Measurements from ENCODE around the gene PSG5. TPM values are rescaled to one million over a fixed set of nuclear protein-coding genes. Genes with fewer than 3 reads are reported as not detected.
A peak's percentile ranks its signal among the peaks of the same experiment; 100 is the strongest.
"Not testable (repeated sequence)": the region's sequence is repeated elsewhere in the genome, so short reads cannot be mapped to it uniquely, and the experiment has no call there.

PSG5 gene
- 9.4 TPM for polyA plus RNA-seq (2013, experiment 1 of 2; ENCODE audit: insufficient read length)
- polyA plus RNA-seq (2013, experiment 2 of 2; ENCODE audit: insufficient read length) = 9.4 TPM

DNA sequence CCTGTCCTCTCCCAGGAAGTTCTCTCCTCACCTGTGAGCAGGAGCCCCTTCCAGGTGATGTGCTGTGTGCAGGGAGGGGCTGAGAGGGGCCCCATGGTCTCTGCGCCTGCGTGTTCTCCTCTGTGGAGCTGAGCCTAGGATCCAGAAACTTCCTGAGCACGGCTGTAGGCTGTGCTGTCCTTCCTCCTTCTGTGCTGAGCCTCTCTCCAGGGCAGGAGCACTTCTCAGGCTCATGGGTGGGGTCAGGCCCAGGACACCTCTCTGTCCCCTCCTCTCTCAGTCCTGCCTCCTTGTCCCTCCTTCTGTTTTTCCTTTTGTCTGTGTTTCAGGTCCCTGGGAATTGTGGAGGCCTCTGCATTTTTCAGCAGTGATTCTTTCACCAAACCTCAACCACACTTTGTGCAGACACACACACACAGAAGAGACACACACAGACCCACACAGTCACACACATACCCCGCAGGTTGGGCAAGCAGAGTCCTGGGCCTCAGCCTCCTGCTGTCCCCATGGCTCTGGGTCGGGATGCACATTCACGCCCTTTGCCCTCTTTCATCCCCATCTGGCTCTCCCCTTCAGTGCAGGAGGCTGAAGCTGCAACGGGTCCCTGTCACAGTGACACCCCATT lies at the start of gene PSG5:
PSG5 (minus strand) TSS at position 226 of the 625 bp plus-strand sequence; CDS start at position 95, 131 bp downstream.
- peak; percentile 35 for DNase-seq

DNA sequence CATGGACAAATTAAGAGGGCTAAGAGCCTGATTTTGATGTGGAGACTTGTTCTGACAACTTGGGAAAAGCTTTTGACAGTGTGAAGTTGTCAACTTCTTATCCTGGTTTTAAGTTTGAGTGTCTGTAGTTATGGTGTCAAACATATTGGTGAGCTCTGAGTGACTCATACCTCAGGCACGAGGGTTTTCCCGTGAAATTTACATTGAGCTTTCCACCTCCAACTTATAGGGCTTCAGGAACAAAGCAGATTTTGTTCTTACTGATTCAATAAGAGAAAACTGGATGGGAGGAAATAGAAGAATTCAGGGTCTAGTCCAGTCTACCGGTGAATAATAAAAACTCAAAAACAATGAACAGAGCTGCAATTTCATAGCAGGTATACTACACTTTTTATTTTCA lies 49.4 kb upstream of the PSG5 start:
- not testable (repeated sequence) for DNase-seq

DNA sequence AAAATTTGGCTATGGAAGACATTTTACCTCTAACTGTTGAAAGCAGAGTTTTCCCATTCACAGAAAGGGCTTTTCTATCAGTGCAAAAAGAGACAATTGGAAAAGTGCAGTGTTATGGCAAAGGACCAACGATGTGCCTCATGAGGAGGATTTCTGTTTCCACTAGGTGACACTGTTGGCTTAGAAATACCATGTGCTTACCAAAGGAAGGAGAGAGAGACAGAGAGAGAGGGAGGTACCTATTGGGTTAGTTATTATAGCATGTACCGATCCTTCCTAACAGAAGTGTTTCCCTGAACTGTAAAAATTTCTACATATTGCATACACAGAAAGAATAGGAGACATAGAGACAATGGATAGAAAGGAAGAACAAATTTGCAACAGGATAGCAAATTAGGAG lies 43.0 kb upstream of the PSG5 start:
- no peak for DNase-seq

DNA sequence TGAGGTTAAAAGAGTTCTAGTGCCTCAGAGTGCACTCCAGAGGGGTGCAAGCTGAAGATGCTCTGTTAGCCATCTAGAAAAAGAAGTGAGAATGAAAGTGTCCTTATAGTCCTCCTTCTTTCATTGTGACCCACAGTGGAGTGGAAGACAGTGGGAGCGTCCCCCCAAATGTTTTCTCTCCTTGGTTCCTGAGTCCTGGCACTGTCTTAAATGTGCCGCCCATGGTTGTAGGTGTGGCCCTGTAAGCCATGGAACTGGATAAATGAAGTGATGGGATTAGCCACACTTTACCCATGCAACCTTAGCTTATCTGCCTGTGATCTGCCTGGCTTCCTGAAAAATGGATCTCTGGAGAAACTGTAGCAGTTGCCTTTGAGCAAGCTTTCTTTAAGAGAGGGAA lies 42.4 kb upstream of the PSG5 start:
- DNase-seq = not testable (repeated sequence)

DNA sequence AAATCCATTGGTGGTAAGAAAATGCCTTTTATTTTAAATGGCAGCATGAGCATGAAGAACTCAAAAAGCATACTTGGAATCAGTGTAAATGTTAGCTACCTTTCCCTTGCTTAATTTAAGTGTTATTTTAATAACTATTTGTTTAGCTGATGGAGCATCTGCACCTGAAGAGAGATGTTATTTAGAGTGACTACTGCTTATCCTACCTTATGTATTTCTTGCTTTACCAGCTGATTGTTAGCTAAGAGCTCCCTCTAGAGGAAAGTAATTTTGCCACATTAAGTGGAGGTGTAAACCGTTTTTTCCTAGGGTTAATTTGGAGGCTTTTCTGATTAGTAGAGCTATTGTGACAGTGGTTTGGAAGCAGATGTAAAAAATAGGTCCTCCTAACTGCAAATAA lies 40.6 kb upstream of the PSG5 start:
- DNase-seq = not testable (repeated sequence)

DNA sequence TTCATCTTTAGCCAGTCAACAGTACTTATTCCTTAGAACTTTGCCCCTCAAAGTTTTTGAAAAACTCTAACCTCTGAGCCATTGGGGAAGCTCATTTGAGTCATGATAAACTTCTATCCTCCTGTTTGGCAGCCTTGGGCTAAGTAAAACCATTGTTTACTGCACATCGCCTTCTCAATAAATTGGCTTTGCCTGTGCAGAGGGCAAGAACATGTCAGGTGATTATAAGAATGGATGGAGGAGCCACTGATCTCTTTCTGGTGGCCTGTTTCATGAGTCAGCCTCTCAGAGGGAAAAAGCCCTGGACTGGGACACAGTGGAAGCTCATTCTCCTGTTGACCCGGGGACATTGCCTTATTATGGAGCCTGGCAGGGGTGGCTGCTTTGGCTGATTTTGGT lies 38.5 kb upstream of the PSG5 start:
- DNase-seq = no peak

DNA sequence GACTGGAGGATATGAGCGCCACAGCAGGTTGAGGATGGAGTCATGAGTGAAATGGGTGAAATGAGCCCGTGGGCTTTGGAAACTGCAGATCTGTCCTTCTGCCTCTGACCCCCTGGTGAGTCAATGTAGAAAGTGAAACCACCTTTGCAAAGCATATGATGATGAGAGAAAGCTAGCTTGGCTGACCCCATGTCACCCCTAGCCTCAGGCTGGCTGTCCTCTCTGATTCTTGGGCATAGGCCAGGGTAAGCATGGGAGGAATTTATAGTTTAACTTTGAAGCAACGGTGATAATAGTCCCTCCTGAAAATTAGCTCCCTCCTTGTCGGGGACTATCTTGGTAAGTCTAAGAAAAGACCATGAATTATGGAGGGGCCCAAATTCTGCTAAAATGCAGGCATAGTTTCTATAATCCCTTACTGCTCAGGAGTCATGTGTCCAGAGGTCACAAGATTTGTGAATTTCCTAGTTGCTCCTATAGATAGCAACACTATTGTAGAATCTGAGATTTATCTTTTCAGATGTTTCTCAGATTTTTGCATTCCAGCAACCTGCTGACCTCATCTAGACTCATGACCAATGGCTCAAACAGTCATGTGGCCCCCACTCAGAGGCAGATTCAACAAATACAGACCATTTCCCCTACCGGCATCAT lies 38.0 kb upstream of the PSG5 start:
- DNase-seq = not testable (repeated sequence)

DNA sequence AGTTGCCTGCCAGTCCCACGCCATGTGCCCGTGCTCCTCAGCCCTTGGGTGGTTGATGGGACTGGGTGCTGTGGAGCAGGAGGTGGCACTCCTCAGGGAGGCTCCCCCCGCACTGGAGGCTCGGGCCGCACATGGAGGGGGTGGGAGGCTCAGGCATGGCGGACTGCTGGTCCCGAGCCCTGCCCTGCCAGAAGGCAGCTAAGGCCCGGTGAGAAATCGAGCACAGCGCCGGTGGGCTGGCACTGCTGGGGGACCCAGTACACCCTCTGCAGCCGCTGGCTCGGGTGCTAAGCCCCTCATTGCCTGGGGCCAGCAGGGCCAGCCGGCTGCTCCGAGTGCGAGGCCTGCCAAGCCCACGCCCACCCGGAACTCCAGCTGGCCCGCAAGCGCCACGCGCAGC lies 35.6 kb upstream of the PSG5 start:
- not testable (repeated sequence) for DNase-seq

DNA sequence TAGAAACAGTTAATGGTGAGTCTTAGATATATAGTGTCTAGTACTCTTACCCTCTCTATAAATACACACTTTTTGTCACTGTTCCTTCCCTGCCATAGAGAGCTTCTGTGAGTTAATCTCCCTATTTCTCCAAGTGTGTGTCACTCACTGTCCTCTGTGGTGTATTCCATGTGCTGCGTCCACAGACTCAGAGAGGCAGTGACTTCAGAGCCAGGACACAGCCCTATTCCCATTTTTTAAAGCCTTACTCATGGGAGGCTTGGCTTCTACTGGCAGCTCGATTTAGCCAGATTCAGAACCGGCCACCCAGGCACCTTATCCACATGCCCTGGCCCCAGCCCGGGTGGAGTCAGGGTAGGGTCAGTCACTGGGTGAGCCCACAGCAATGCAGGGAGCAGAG lies 32.8 kb upstream of the PSG5 start:
- not testable (repeated sequence) for DNase-seq

DNA sequence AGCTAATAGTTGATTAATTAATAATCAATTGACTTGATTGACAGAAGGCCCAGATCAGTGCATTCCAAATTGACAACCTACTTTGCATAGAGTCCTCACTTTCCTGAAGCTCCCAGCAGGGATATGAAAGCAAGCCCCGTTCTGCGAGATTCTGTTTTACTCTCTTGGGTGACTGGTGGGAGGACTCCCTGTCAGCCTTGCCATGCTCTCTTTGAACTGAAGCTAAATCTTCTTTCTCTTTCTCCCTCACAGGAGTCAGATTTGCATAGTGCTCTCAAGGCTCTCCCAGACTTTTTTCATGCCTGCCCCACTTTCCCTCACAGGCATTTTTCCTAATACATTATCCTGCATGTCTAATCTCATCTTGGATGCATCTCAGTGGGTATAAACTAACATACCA lies 29.5 kb upstream of the PSG5 start:
- DNase-seq = not testable (repeated sequence)

DNA sequence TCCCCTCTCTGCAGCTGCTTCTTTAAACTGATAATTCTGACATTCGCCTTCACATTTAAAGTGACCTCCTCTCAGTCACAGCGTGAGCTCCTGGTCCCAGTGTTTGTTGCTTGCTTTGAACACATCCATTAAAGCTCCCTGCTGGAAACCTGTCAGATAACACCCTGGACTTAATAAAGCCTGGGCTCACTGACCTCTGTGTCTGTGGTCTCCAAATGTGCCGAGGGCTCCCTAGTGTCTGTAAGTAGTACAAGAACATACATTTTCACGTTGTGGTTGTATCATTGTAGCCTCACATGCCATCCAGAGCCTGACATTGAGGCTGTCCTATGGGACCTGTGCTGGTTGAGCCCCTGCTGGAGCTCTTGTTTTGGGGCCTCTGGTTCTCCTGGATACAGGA lies 21.7 kb upstream of the PSG5 start:
- DNase-seq = no peak

DNA sequence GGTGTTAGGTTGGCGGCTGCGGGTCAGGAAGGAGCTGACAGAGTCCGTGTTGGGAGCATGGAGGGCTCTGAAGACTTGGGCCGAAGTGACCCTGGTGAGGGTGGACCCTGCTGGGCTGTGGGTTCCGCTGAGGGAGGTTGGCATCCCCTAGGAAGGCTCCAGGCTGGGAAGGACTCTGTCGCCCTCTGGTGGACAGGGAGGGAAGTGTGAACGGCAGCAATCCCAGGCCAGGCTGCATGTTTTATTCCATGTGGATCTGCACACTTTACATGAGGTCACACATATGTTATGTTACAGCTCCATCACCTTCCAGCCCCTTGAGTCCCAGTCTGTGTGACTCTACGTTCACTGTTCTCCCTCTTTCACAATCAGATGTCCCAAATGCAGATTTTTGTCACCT lies 20.8 kb upstream of the PSG5 start:
- DNase-seq = not testable (repeated sequence)

DNA sequence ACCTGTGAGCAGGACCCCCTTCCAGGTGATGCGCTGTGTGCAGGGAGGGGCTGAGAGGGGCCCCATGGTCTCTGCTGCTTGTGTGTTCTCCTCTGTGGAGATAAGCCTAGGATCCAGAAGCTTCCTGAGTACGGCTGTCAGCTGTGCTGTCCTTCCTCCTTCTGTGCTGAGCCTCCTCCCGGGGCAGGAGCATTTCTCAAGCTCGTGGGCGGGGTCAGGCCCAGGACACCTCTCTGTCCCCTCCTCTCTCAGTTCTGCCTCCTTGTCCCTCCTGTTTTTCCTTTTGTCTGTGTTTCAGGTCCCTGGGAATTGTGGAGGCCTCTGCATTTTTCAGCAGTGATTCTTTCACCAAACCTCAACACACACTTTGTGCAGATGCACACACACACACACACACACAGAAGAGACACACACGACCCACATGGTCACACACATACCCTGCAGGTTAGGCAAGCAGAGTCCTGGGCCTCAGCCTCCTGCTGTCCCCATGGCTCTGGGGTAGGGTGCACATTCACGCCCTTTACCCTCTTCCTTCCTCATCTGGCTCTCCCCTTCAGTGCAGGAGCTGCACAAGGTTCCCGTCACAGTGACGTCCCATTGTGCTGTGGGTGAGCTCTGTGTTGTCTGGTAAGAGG lies 19.3 kb upstream of the PSG5 start, which contains the start of gene PSG4:
PSG4 (minus strand) TSS at position 168 of the 635 bp plus-strand sequence; CDS start at position 66, 102 bp downstream.
- DNase-seq = not testable (repeated sequence)

DNA sequence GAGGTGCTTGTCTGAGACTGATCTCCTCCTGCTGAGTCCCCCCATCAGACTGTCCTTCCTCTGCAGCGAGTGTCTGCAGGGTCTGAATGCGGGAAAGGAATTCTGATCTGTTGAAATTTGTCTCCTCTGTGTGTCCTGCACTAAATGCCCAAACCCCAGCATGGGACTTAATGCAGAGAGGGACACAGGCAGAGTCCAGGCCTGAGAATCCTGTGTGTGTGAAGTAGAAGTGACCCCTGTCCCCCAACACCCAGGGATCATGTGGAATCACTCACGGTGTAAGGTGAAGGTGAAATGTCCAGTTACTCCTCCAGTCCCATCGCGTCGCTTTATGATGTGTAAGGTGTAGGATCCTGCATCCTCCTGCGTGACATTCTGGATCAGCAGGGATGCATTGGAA lies 17.3 kb upstream of the PSG5 start:
- DNase-seq = not testable (repeated sequence)

DNA sequence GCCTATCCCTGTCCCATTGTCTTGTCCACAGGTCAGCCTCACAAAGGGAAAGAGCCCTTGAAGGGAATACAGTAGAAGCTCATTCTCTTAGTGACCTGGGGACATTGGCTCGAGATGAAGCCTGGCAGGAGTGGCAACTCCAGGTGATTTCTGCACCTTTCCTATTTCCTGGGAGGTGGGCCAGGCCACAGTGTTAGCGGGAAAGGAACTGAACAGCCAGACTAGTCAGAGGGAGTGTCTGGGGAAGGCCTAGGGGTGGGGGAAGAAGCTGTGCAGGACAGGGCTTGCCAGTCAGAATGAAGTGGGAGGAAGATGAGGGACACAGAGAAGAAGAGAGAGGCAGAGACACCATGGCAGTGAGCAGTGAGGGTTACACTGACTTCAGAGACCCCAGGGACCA lies 15.6 kb upstream of the PSG5 start:
- DNase-seq = not testable (repeated sequence)

DNA sequence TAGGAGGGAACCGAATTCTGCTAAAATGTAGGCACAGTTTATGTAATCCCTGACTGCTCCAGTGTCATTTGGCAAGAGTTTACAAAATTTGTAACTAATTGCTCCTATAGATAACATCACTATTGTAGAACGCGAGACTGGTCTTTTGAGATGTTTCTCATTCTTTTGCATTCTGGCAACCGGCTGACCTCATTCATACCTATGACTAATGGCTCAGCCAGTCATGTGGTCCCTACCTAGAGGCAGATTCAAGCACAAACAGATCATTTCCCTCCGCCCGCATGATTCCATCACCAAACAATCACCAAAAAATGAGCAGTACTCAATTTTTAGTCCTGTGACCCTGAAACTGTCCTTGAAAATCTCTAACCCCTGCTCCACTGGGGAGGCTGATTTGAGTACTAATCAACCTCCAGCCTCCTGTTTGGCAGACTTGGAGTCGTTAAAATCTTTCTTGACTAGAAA lies 15.0 kb upstream of the PSG5 start:
- peak; percentile 78 for DNase-seq

DNA sequence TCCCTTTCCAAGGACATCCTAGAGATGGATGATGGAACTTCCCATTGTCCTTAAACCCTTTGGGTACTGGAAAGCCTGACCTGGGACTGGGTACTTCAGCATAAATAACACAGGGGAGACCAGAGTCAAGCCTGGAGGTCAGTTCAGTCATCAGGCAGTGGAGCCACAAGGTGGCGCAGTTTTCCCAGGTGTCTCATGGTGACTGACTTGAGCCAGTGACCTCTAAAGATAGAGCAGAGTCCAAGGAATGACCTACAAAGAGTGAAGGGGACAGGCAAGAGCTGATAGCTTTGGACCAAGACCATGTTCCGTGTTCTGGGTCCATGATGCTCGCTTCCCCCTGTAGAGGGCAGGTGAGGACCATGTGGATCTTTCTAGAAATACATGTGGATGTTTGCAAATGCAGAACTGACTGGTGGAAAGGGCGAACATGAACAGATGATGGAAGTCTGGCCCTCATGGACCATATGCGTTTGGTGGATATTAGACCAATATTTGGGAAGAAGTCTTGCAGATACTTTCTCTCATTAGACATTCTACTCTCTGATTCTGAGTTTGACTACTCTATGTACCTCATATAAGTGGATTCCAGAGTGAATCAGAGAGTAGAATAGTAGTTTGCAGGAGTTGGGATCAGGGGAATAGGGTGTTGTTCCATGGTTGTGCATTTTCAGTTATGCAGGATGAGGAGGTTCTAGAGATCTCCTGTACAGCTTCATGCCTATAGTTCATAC lies 12.5 kb upstream of the PSG5 start:
- DNase-seq = not testable (repeated sequence)

DNA sequence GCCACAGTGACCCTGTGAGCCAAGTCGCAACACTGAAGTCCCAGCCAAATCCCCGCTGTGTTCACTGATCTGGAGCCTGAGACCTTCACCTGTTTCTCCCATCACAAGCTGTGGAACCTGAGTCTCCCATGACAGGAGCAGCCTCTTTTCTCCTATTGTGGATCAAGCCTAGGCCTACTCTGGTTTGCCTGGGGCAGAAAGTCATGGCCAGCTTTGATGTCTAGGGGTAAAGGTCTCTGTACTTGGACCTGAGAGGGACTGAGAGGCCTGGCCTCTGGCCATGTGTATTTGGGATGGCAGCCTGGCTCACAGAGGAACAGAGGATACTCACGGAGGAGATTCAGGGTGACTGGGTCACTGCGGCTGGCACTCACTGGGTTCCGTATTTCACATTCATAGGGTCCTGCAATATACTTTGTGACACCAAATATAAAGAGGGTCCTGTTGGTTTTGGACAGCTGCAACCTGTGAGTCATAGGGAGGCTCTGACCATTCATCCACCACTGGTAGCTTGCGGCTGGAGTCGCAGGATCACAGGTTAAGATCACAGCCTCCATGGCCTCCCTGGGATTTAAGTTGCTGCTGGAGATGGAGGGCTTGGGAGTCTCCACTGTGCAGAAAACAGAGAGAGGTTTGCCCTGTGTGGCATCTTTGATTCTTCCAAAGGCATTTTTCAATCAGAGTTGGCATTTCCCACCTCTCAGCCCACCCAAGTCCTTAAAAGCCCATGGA lies 11.5 kb upstream of the PSG5 start:
- not testable (repeated sequence) for DNase-seq

DNA sequence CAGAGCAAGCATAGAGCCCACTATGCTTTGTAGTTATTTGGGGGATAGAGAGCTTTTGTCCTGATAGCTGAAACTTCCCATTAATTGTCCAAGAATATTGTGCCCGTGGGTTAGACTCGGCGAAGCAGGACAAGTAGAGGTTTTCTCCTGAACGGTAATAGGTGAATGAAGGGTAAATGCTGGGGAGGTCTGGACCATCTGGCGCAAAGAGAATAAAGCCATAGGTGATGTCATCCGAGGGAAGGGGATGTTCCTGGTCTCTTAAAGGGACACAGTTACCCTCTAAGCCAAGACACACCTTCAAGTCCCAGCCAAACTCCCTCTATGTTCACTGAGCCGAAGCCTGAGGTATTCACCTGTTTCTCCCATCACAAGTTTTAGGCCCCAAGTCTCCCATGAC lies 8.1 kb upstream of the PSG5 start:
- DNase-seq = not testable (repeated sequence)

DNA sequence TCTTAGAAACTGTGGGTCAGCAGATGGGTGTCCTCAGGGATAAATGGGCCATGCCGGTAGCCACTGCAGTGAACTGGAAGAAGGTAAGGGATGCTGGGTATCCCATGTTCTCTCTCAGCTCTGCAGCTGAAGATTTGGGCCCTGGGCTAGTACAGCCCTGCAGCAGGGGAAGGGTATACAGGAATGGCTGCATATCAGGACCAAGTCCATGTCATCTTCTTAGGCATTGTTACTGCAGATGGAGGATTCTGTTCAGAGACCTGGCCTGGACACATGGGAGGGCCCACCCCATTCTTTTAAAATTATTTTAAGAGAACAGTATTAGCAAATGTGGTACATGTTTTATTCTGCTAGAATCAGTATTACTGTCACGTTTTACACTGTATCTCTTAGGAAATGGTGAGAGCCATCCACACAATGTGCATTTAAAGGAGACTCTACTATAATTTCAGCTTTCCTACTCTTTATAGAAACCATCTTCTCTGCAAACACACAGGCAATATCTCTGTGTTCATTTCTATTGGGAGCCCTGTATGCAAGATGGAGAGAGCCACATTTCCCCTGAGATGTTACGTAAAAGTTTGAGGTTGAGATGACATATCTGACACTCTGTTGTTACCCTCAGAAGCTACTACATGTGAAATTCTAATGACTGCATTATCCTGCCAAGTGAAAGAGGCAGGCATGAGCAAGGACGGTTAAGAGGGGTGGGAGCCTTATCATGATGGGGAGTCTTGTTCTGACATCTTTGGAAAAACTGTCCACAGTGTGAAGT lies 6.2 kb upstream of the PSG5 start:
- not testable (repeated sequence) for DNase-seq

DNA sequence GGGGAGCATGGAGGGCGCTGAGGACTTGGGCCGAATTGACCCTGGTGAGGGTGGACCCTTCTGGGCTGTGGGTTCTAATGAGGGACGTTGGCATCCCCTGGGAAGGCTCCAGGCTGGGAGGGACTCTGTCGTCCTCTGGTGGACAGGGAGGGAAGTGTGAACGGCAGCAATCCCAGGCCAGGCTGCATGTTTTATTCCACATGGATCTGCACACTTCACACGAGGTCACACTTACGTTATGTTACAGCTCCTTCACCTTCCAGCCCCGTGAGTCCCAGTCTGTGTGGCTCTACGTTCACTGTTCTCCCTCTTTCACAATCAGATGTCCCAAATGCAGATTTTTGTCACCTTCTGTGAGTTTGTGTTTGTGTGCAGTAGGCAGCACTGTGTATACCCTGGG lies 1.8 kb upstream of the PSG5 start:
- not testable (repeated sequence) for DNase-seq

Measured in fibroblast of skin of scalp (primary cell).